Left ventricle myocardium superior (tissue), 1 donor: ENCODE measurements around the gene BICC1. TPM values are rescaled to one million over a fixed set of nuclear protein-coding genes. Genes with fewer than 3 reads are reported as not detected.
"Not testable (repeated sequence)": the region's sequence is repeated elsewhere in the genome, so short reads cannot be mapped to it uniquely, and the experiment has no call there.

ENCODE experiments used
- ATAC-seq: fragments of 200-7000 bp; cut with Tn5 transposase; one replicate; pipeline ENCODE4 v1.9.1; 2020; ENCODE audit warnings: mild to moderate bottlenecking, moderate library complexity
- DNase-seq: peaks from one replicate; pipeline ENCODE4 v3.0.0-alpha.2; 2020
- intact Hi-C: fragments of 100-400 bp; cut with micrococcal nuclease; formaldehyde crosslinking; loops from one replicate; pipeline ENCODE4 v1.11.0; 2022
- total RNA-seq: library from RNA; stranded (reverse); fragmentation: NEBNext Ultra II Directional; extraction: Animal tissue kit (Norgen Biotek cat#: 25700); gene quantifications from one replicate; pipeline ENCODE4 v1.2.1, GENCODE V29; 2021
- donor health status: DM: no; HTN: yes; CAD: no; lungs with severe emphysema.

The BICC1 gene
- total RNA-seq, 1 donor from 2014 or later = 4.9 TPM

GRCh38 chr10:58586282-58587245, 73.9 kb downstream of the BICC1 start:
- DNase-seq (no peak), ATAC-seq (no peak)
- intact Hi-C loops = no loop called here

DNA sequence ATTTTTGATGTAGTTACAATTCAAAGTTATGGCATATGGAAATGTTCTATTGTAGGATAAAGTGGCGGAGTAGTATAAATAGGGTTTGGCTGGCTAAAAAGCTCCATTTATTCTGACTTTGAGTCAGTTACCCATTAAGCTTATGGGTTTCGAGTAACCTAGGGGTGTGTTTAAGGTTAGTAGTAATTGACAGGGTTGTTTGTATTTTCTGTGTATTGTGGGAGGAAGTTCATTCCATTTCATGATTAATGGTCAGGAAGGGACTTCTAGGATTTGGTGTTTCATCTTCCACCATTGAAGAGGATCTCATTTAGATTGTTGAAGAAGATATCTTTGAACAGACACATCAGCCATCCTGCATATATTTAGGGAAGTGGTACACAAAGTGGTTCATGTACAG, 75.0 kb downstream of the BICC1 start:
- intact Hi-C loops = no loop called here
- no peak for ATAC-seq
- no peak for DNase-seq

DNA sequence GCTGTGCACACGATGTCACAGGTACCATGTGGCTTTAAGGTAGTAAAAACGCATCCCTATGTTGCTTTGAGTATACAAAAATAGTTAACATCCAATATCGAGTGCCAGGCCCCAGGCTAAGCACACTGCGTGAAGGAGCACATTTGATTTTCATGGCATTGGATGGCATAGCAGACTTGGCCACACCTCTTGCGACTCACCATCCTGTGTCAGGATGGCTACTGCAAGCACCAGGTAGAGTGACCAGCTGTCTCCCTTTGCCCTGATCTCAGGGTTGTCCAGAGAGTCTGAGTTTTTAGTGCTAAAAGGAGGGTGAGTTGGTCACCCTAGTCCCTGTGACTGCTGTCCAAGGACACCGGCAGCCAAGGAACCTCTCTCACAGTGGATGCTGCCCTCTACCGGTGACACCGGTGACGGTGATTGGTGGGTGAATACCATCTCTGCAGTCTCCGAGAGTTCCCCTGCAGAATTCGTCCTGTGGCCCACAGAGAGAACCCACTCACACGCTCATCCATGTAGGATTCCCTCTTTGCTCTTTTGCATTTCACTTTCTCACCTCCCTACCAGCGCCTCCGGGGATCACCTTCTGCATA, 76.1 kb downstream of the BICC1 start:
- ATAC-seq = peak; percentile 36
- peak; percentile 44 for DNase-seq
- intact Hi-C loops = no loop called here

GRCh38 chr10:58590152-58590840, 77.6 kb downstream of the BICC1 start:
- peak; percentile 33 for DNase-seq
- intact Hi-C loops = no loop called here
- ATAC-seq = peak; percentile 92

DNA sequence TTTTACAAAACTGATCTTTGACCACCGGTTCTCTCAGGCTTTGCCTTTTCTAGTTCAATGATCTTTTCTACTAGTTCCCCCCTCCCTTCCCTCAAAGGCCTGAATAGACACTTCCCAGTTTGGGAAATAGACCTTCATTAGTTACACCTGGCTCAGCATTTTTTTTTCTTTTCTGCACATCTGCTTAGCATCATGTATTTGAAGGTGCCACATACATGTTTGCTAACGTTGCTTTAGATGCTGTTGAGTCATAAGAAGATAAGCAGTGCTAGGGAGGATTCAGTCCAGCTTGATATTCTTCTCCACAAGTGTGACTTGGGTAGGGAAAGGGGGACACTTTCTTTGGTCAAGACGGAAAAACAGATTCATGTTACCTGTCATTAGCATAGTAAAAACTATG, 78.3 kb downstream of the BICC1 start:
- ATAC-seq (no peak), DNase-seq (no peak)
- intact Hi-C loops = no loop called here

DNA sequence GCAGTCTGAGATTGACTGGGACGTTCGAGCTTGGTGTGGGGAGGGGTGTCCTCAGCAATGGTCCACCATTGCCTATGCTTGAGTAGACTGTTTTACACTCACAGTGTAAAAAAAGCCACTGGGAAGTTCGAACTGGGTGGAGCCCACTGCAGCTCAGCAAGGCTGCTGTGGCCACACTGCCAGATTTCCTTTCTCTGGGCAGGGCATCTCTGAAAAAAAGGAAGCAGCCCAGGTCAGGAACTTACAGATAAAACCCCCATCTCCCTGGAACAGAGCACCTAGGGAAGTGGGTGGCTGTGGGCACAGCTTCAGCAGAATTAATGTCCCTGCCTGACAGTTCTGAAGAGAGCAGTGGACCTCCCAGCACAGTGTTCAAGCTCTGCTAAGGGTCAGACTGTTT, 80.3 kb downstream of the BICC1 start:
- DNase-seq (peak; percentile 25), ATAC-seq (peak; percentile 30)
- intact Hi-C loops = no loop called here

DNA sequence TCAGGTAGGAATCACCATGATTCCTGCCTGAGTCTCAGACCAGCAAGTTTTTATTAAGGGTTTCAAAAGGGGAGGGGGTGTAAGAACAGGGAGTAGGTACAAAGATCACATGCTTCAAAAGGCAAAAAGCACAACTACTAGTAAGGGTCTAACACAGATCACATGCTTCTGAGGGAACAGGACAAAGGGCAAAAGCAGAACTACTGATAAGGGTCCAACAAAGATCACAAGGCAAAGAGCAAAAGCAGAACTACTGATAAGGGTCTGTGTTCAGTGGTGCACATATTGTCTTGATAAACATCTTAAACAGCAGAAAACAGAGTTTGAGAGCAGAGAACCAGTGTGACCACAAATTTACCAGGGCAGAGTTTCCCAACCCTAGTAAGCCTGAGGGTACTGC, 84.5 kb downstream of the BICC1 start:
- DNase-seq, ATAC-seq, intact Hi-C loops: not testable (repeated sequence)

DNA sequence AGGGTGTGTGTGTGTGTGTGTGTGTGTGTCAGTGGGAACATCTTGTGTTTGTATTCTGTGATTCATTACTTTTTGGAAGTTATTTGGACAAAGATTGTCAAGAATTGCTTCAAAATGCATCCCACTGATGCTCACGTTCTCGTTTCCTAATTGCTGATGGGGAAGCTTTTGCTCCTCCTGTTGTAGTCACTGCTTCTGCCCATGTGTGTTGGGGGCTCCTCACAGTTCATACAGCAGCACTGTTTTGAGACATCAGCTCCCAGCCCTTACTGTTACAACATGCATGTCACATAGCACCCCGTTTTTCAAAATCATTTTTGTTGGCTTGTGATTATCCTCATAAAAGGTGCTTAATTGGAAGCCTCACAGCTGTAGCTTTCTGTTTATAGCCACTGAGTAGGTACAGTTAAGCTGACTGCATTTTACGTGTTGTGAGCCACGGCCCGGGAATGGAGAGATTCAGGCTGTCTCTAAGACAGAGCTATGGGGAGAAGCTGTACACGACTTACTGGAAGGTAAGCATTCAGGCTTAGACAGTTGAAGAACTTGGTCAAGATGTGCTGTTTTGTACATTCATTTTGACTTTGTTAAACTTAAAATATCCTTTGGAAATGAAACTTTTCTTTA, 87.4 kb downstream of the BICC1 start:
- DNase-seq (no peak), ATAC-seq (no peak)
- intact Hi-C loops = no loop called here

- ATAC-seq (no peak), DNase-seq (no peak)
- intact Hi-C loops = no loop called here
Measured at GRCh38 chr10:58608351-58608750, 95.7 kb downstream of the BICC1 start.

- DNase-seq = no peak
- ATAC-seq = no peak
- intact Hi-C loops = no loop called here
Measured at GRCh38 chr10:58608826-58609531, 96.3 kb downstream of the BICC1 start.

DNA sequence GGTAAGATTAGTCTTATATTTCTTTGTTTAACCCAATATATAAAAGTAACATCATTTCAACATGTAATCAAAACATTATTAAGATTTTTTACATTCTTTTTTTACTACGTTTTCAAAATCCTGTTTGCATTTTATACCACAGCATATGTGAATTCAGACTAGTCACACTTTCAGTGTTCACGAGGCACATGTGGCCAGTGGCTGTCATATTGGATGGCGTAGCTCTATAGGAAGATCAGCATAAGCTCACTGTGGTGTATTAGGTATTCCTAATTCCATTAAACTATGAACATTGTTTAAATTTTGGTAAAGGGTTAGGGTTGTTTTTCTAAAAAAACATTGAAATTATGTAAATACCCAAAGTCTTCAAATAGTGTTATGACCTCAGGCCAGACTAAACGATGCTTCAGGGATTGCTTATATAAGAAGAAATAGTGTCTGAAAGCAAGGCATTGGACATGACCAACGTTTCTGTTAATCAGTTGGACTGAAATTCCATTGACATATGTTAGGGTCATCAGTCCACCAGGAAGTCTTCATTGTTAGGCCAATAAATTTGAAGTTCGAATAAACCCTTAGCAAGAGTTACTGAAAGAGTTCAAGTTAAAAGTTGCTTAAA, 97.0 kb downstream of the BICC1 start:
- intact Hi-C loops = no loop called here
- ATAC-seq = no peak
- no peak for DNase-seq

- no peak for ATAC-seq
- no peak for DNase-seq
- intact Hi-C loops = no loop called here
Measured at GRCh38 chr10:58615237-58615935, 102.7 kb downstream of the BICC1 start.

GRCh38 chr10:58618158-58618676, 105.5 kb downstream of the BICC1 start:
- DNase-seq (no peak), ATAC-seq (no peak)
- intact Hi-C loops = no loop called here

GRCh38 chr10:58621379-58622077, 108.9 kb downstream of the BICC1 start:
- ATAC-seq (no peak), DNase-seq (no peak)
- intact Hi-C loops = no loop called here

DNA sequence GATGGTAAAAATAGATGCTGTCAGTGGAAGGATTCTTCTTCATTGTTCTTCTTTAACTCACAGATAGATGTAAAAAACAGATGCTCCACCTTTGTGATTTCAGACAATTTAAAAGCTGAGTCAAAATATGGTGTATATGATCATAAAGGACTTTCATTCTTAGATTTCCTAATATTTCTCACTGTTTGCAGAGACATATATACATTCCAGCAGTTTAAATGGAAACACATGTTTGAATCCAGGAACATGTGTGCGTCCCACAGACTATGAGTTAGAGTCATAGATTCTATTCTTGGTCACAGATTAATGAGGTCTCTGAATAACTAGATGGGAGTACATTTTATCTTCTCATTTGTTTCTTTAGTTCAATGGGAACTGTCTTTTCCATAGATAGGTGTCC, 109.6 kb downstream of the BICC1 start:
- intact Hi-C loops = no loop called here
- no peak for ATAC-seq
- no peak for DNase-seq

DNA sequence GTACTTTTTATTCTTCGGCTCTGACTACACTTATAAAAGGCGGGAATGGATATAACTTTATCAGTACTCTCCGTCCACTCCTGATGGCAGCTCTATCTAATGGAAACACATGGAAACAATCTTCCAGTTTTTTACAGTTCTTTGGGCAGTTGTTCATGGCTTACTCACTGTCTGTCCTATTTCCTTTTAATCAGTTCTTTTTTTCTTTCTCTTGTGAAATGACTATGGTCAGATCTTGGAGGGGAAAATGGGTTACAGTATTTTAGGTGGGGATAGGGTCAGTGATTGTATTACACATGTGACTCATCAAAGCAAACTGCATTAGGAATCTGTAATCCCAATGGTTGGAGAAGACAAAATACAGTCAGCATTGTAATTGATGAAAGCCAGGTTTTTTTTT, 112.4 kb downstream of the BICC1 start:
- intact Hi-C loops = no loop called here
- DNase-seq = no peak
- ATAC-seq = peak; percentile 75

DNA sequence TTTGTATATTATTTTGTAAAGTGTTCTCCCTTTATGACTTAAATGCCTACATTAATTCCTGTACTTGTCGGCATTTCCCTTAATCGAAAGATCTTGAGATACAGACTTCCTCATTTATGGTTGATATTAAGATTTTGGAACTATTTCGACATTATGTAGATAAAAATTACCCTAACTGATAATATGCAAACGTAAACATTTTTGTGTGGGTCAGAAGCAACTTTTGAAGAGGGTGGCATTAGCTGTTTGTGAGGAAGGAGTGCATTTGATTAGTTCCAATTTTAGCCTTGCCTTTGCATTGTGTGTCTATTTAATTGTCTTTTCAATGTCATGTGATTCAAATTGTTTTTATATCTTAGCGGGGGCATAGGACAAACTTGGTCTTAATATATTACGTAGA, 114.7 kb downstream of the BICC1 start:
- intact Hi-C loops = no loop called here
- ATAC-seq = no peak
- no peak for DNase-seq
